HG03378 (cell line): ENCODE measurements around the gene HDAC10.

Source experiments
- ATAC-seq: cut with Tn5 transposase; IDR thresholded peaks from one replicate; pipeline ENCODE4 v1.9.1; 2021; ENCODE audit warnings: mild to moderate bottlenecking, moderate library complexity; ENCODE audit not compliant: unreplicated experiment

The HDAC10 gene

DNA sequence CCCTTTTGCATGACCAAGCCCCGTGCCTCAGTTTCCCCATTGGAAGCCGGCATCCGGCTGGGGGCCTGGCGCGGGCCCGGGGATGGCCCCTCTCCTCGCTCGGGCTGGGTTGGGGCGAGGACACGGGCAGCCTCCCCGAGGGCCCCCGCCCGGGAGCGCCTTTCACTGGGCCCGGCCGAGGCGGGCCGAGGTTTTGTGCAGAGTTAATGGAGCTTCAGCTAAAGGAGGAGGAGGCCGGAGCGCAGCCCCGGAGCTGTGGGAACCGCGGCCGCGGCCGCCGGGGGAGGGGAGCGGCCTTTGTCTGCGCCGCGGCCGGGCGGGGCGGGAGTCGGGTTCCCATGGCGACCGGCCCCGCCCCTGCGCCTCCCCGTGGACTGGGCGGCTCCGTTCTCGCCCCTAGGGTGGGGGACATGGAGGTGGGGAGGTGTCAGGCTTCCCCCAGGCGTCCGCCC lies 20.5 kb upstream of the HDAC10 start:
- no peak for ATAC-seq

DNA sequence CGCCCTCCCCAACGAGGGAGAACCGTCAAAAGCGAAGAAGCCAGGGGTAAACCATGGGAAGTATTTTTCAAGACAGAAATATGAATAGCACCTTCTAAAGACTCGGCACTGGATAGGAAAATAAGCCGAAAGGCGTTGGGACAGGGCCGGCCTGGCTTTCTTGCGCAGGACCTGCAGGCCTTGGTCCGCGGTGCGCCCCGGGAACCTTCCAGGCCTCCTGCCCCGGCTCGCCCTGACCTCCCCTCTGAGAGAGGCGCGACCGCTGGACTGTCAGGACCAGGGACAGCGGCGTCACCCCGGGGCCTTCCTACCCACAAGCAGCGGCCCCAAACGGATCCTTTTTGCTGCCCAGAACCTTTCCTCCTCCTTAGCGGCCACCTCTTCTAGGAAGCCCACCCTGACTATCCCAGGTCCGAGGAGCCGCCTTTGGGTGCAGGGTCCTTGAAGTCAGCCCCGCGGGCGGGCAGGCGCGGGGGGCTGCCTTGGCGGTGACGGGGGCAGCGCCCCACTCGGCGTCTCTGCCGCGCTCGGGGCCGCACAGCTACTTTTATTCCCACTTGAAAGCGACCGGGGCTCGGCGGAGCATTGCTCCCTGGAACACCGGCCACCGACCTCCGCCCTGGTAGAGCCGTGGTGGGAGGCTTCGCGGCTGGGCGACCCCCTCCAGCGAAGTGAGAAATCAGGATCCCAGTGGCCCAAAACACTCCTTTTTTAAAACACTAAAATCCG lies 19.8 kb upstream of the HDAC10 start:
- no peak for ATAC-seq

DNA sequence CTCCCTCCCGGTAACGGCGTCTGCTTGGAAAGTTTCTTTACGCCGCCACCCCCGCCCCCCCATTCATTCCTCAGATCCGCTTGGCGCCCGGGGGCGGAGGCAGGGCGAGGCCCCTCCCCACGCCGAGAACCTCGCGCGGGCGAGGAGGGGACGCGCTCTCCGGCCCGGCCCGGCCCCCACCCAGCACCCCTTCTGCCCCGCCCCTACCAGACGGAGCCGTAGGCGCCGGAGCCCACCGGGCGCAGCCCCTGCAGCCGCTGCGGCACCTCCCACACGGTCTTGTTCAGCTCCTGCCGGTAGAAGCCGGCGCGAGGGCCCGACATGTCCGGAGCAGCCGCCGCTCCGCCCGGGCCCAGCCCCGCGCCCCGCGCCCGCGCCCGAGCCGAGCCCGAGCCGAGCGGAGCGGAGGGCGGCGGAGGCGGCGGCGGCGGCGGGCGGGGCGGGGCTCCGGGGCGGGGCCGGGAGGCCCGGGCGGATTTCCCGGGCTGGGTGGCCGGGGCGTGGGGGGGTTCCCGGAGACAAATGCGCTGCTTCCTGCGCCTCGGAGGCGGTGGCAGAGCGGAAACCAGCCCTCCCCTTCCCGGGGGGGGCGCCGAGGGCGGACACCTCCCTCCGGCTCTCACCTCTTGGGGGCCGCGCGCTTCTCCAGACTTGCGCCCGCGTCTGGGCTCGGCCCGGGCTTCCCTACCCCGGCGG lies 19.1 kb upstream of the HDAC10 start, which contains the start of gene MAPK11:
TSS of gene MAPK11 (minus strand) at position 411 of the 696 bp plus-strand sequence. CDS start at position 323, 88 bp downstream.
- no peak for ATAC-seq

DNA sequence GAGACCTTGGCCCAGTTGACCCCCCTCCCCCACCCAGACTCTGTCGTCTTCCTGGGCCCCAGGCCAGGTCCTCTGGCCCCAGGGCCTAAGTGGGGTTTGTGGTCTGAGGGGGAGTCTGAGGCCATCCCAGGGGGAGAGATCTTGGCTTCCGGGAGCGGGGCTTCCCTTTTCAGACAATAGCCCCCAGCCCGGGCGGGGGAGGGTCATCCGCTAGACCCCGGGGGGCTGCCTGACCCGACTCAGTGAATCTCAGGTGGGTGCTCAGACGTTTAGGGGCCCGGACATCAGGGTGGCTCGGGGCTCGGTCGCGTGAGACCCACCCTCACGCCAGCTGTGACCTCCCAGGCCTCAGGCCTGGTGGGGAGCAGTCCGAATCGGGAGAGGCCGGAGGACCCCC lies 18.5 kb upstream of the HDAC10 start:
- no peak for ATAC-seq

GRCh38 chr22:50268655-50269113 lies 17.6 kb upstream of the HDAC10 start:
- no peak for ATAC-seq

DNA sequence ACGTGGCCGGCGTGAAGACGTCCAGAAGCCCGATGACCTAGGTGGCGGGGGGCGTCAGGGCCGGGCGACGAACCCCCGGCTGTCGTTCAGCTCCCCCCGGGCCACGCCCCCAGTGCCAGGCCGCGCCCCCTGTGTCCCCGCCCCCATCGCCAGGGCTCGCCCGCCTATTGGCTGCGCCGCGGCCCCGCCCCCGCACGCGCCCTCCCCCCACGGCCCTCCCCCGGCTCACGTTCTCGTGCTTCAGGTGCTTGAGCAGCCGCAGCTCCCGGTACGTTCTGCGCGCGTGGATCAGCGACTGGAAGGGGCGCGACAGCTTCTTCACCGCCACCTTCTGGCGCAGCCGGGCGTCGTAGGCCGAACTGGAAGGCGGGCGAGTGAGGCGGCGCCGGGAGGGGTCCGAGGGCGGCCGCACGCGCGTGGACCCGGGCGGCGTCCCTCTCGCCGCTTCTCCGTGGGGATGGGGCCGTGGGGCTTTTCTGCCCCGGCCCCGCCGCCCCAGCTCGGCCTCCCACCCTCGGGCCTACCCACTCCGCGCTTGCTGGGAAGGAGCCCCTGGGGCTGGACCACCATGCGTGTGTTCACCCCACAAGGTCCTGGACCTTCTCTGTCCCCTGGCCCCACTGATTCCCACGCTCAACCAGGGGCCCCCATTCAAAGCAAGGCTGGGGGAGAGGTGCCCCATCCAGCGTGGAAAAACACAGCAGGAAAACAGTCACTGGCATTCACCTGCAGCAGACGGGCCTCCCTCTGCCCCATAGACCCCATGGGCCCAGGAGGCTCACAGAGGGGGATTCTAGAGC lies 16.7 kb upstream of the HDAC10 start:
- no peak for ATAC-seq

GRCh38 chr22:50266994-50267393 lies 15.9 kb upstream of the HDAC10 start:
- ATAC-seq = no peak

DNA sequence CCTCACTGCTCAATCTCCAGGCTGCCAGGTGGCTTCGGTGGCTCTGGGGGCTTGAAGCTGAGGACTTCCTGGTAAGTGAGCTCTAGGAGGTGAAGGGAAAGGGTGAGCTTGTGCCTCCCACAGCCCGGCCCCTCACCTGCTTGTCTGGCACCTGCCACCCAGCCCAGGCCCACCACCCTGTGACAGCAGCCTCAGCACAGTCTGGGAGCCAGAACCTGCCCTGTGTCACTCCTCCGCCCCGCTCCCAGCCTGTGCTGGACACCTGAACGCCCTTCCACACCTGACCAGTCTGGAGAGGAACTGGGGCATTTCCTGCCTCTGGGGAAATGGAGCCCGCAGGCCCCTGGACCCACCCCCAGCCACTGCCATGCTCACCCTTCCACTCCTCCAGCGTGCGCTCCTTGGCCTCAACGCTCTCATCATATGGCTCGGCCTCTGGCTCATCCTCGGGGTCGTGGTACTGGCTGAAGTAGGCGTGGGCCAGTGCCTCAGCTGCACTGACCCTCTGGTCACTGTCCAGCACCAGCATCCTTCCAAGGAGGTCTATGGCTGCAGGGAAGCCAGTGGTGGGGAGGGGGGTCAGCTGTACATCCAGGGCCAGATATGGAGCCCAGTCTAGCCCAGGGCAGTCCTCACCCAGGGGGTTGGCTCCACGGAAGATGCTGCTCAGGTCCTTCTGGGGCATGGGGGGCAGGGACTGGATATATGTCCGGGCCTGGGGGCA lies 14.0 kb upstream of the HDAC10 start:
- no peak for ATAC-seq

GRCh38 chr22:50264104-50264745 lies 13.2 kb upstream of the HDAC10 start:
- no peak for ATAC-seq

DNA sequence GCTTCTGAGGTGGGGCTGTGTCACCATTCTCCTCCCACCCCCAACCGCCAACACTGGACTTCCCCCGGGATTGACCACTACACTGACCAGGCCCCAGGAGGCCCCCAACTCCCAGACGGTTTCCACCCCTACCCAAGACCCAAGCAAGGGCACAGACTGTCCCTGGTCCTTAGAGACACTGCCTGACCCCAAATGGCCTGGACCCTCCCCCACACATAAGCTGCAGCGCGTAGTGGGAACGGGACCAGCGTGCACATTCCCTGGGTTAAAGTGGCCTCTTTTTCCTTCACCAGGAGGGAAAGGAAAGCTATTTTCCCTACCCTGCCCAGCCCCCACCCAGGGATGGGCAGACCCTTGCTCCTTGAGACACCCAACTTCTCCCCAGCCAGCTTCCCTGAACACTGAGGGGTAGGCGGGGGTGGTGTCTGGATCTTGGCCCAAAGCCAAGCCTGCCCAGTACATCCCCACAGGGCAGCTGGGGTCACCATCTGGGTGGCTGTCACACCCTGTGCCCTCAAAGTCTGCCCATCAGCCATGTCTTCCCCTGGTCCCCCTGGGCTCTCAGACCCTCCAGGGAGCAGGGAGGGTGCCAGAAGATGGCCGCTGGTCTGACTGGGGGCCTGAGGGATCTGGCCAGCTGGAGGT lies 12.0 kb upstream of the HDAC10 start:
- ATAC-seq = no peak

DNA sequence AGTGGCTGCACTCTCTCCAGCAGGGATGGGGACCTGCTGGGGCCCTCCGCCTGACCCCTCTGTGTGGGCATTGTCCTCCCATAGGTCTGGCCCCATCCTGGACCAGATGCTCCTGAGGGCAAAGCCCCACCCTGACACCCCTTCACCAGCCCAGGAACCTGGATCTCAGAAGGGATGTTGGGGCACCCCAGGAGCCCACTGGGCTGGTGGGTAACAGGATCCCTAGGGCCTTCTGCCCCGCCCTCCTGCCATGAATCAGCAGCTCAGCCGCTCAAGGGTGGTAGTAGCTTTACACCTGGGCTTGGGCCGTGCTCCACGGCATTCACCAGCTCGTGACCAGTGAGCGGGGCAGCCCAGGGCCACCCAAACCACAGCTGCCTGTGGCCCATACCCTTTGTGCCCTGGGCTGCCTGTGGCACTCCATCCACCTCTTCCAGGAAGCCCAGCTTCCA lies 11.4 kb upstream of the HDAC10 start:
- ATAC-seq = no peak

- no peak for ATAC-seq
These were observed 10.8 kb upstream of the HDAC10 start, which contains the start of gene MAPK12 for GRCh38 chr22:50261615-50262459. TSS of gene MAPK12 (minus strand) at chr22:50261683. CDS start at chr22:50261509, 174 bp downstream.

DNA sequence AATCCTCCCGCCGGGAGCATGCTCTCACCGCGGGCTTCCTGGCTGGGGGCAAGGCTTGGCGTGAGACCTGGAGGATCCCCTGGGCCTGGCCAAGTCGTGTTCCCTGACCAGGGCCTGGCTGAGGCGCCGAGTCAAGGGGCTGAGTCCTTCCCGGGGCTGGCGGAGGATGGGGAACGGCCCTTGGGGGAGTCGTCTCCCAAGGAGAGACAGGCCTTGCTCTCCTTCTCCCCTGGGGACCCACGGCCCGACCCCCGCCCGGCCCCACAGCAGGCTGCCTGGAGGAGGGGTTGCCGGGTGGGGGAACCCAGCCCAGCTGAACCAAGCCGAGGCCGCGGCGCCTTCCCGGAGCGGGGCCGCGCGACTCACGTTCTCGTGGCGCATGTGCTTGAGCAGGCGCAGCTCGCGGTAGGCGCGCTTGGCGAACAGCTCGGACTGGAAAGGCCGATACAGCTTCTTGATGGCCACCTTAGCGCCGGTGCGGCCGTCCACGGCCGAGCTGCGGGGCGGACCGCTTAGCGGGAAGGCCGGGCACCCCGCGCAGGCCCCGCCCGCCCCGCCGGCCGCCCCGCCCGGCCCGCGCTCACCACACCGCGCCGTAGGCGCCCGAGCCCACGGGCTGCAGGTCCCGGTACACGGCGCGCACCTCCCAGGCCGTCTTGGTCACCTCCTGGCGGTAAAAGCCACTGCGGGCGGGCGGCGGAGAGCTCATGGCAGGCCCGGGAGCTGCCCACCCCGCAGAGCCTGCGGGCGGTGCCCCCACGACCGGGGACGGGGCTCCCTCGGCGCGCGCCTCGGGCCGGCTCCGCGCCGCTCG lies 9.9 kb upstream of the HDAC10 start:
- no peak for ATAC-seq

GRCh38 chr22:50260434-50260800 lies 9.4 kb upstream of the HDAC10 start:
- no peak for ATAC-seq

DNA sequence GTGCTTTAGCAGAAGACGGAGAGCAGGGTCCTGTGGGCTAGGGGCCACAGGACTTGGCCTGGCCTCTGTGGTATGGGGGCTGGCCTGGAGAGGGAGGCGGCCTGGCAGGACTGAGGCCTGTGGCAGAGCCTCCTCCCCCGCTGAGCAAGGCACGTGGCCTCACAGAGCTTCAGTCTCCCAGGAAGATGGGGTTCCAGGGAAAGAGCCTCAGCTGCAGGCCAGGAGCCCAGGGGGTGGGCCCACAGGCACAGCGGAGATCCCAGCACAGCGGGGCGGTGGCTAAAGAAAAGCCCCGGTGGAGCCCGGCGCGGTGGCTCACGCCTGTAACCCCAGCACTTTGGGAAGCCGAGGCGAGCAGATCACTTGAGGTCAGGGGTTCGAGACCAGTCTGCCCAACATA lies 8.2 kb upstream of the HDAC10 start:
- no peak for ATAC-seq

- ATAC-seq = no peak
These were observed 7.6 kb upstream of the HDAC10 start for GRCh38 chr22:50258361-50259292.
